Effector memory CD4-positive, alpha-beta T cell (primary cell): ENCODE data around the gene PPP2R5B.

Source experiments
- DNase-seq, 3 donors: peaks; one replicate each; pipeline ENCODE4 v3.0.0-alpha.2; 2020
- H3K27ac ChIP-seq: 2 replicates; pipeline ENCODE4 v1.7.0; 2013; ENCODE audit warnings: mild to moderate bottlenecking, low read length, moderate library complexity; ENCODE audit not compliant: insufficient read depth, poor library complexity, severe bottlenecking
- H3K27me3 ChIP-seq: replicated peaks from 2 replicates; pipeline ENCODE4 v1.7.0; 2013; ENCODE audit warnings: mild to moderate bottlenecking, low read length; ENCODE audit not compliant: insufficient read depth, control insufficient read depth, poor library complexity, severe bottlenecking
- H3K36me3 ChIP-seq: 2 replicates; pipeline ENCODE4 v1.7.0; 2013; ENCODE audit warnings: mild to moderate bottlenecking, low read length, moderate library complexity; ENCODE audit not compliant: control insufficient read depth, insufficient read depth
- H3K4me1 ChIP-seq: 2 replicates; pipeline ENCODE4 v1.7.0; 2013; ENCODE audit warnings: low read length, mild to moderate bottlenecking; ENCODE audit not compliant: control insufficient read depth, insufficient read depth, poor library complexity, severe bottlenecking
- H3K4me3 ChIP-seq: 2 replicates; pipeline ENCODE4 v1.7.0; 2013; ENCODE audit warnings: low read length, low read depth, mild to moderate bottlenecking; ENCODE audit not compliant: insufficient read depth, poor library complexity, severe bottlenecking
- H3K9me3 ChIP-seq: 2 replicates; pipeline ENCODE4 v1.7.0; 2013; ENCODE audit warnings: mild to moderate bottlenecking, low read length, moderate library complexity; ENCODE audit not compliant: control insufficient read depth

The PPP2R5B gene

DNA sequence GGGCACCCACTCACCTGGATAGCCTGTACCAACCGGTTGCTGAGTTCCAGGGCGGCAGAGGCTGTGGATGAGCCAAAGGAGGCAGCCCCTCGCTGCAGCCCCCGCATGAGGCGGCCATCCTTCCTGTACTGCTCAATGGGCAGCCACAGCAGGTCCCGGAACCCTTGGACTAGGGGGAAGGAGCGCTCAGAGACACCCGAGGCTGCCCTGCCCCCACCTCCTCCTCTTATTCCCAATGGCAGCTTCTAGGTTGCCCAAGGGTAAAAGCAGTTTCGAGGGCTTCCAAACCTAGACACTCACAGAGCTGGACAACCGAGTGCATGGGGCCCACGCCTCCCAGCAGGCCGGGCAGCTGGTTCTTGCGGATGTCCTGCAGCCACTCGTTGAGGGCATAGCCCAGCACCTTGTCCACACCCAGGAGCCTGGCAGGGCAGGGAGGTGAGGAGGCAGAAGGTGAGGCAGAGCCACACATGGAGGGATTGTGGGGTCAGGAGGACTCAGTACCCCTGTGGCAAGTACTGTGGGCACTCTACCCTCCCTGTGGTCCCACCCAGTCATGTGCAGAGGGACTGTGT, 28.0 kb upstream of the PPP2R5B start:
- Histone ChIP-seq H3K9me3 (no peaks in the 10 kb centered on the region), H3K27ac (no peak overlapping the region), H3K27me3 (no peaks in the 10 kb centered on the region), H3K4me3 (no peak overlapping the region), H3K4me1 (peaks cover 14% of the 10 kb centered on the region), H3K36me3 (peaks cover 34% of the 10 kb centered on the region)
- no peak for DNase-seq

DNA sequence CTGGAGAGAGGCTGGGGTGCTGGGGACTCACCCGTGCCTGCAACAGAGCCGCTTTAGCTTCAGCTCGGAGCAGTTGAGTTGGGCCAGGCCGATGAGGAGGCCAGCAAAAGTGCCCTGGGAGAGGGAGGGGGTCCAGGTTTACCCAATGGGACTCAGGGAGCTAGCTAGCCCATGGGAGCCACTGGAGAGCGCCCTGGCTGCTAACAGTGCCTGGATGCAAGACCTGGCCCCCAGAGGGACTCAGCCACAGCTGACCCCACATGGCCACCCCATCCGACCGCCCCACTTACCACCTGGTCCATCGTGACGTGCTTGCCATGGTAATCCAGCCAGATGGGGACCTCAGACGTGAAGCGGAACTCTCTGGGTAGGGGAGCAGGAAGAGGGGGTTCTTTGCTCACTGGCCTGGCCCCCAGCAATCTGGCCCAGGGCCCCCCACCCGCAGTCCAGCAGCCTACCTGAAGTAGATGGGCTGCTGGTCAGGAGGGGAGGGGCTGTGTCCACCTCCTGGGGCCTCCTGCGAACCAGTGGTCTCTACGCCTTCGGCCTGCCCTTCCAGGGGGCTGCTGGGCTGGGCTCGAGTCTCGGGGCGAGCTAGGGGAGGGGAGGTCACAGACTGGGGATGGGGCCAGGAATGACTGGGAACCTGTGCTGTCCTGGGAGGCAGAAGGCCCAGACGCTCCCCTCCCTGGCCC, 27.0 kb upstream of the PPP2R5B start:
- no peaks in the 10 kb centered on the region for H3K27me3 ChIP-seq
- no peak overlapping the region for H3K4me3 ChIP-seq
- H3K27ac ChIP-seq = no peak overlapping the region
- peaks cover 40% of the 10 kb centered on the region for H3K36me3 ChIP-seq
- H3K9me3 ChIP-seq = no peaks in the 10 kb centered on the region
- no peak for DNase-seq
- H3K4me1 ChIP-seq = peaks cover 14% of the 10 kb centered on the region

DNA sequence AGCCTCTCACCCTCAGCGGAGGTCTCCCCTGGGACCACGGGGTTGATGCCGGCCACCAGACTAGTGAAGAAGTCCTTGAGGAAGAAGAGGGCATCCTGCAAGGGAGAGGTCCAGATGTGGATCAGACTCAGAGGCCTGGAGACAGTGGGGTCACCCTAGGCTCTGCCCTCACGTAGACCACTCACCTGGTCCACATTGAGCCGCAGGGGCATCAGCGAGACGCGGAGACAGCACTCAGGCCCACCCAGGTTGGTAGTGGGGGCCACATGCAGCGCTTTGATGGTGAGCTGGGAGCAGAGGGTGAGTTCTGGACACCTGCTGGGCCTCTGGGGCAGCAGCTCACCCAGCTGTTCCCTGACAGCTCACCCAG, 26.4 kb upstream of the PPP2R5B start:
- H3K36me3 ChIP-seq = peaks cover 43% of the 10 kb centered on the region

DNA sequence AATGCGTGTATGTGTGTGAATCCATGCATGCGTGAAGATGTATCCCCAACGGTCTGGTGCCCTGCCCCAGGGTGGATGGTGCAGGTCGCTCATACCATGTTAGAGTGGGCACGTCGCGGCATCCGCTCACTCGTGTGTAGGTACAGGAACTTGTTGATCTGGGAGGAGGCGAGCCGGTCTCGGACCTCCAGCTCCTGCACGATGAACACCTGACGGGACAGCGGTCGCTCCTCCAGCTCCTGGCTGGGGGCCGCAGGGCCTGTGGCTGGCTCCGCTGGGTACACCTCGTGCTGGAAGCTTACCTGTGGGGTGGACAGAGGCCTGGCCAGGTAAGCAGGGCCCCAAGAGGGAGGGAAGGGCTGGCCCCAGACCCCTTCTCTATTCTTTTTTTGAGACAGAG, 25.9 kb upstream of the PPP2R5B start:
- Histone ChIP-seq H3K27me3 (no peaks in the 10 kb centered on the region), H3K4me3 (no peak overlapping the region), H3K9me3 (no peaks in the 10 kb centered on the region), H3K36me3 (peaks cover 48% of the 10 kb centered on the region), H3K27ac (no peak overlapping the region), H3K4me1 (peaks cover 14% of the 10 kb centered on the region)
- DNase-seq = no peak

More for the DNA sequence above, 26.4 kb upstream of the PPP2R5B start:
- no peak for DNase-seq
- Histone ChIP-seq H3K4me3 (no peak overlapping the region), H3K27me3 (no peaks in the 10 kb centered on the region), H3K27ac (no peak overlapping the region), H3K4me1 (peaks cover 14% of the 10 kb centered on the region), H3K9me3 (no peaks in the 10 kb centered on the region)

DNA sequence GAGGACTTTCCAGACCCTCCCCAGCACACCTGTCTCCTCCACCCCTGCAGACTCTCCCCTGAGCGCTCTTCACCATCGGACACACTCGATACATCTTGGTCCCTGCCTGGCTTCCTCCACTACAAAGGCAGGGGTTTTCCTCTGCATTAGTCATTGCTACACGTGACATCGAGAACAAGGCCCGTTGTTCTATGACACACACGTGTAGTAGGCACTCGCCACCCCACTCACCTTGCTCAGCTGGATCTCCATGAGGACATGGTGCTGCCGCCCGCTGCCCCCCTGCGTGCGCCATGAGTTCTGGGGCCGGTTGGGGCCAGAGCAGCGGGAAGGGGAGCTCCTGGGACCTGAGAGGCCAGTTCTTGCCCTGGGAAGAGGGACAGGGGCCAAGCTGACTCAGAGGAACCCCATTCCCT, 24.2 kb upstream of the PPP2R5B start:
- Histone ChIP-seq H3K9me3 (no peaks in the 10 kb centered on the region), H3K27me3 (no peaks in the 10 kb centered on the region), H3K4me1 (peaks cover 14% of the 10 kb centered on the region), H3K4me3 (no peak overlapping the region), H3K27ac (peak overlapping the region; percentile 79), H3K36me3 (peaks cover 47% of the 10 kb centered on the region)
- peak; percentile 70 to 76 (median 73) for DNase-seq

DNA sequence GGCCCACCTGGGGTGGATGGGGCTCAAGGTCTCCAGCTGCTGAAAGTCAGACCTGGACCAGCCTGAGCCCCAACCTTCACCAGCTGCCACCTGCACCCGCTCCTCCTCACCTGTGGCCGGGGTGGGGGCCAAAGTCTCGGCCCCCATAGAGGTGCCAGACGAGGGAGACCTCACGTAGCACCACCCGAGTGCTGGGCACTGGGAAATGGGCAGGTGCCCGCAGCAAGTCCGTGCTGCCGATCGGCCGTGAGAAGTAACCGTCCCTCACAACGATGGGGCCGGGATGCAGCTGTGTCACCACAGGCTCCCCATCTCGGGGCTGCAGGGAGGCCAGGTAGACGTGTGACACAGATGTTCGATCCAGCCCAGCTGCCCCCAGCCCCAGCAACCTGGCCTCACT, 23.7 kb upstream of the PPP2R5B start:
- H3K4me3 ChIP-seq = no peak overlapping the region
- peak overlapping the region; percentile 79 for H3K27ac ChIP-seq
- peaks cover 52% of the 10 kb centered on the region for H3K36me3 ChIP-seq
- H3K4me1 ChIP-seq = peaks cover 14% of the 10 kb centered on the region
- H3K27me3 ChIP-seq = no peaks in the 10 kb centered on the region
- DNase-seq = no peak
- H3K9me3 ChIP-seq = no peaks in the 10 kb centered on the region

DNA sequence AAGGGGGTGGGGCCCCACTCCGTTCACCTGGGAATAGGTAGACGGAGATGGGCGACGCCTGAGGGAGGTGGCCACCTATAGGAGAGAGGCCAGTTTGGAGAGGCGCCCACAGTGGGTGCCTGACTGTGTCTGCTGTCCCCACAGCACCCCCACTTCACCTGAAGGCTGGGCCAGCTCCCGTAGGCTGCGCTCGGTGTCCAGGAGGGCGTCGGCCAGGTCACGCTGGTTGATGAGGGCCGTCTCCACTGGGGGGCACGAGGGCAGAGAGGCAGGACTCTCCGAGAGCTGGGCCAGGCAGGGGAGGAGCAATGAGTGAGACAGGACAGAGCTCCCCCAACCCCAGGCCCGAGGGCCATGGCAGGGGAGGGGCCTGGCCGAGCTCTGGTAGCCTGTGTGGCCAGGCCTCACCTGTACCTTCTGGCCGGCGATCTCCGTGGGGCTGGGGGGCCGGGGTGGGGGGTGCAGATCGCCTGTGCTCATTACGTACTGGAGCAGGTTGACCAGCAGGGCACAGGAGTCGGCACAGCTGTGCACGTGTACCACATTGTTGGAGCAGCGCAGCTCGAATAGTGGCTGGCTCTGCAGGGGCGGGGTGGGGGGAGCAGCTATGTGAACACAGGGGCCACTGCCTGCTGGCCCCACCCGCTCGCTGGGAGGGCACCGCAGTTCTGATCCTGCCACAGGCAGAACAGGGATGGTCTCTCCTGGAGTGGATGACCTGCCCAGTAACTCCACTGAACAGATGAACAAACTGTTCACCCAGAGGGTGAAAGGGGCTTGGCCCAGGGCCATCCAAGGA, 22.2 kb upstream of the PPP2R5B start:
- Histone ChIP-seq H3K36me3 (peaks cover 59% of the 10 kb centered on the region), H3K9me3 (no peaks in the 10 kb centered on the region)
- no peak for DNase-seq

GRCh38 chr11:64903291-64903833, 21.1 kb upstream of the PPP2R5B start:
- DNase-seq = no peak
- H3K36me3 ChIP-seq = peaks cover 55% of the 10 kb centered on the region
- H3K27ac ChIP-seq = no peak overlapping the region
- H3K4me3 ChIP-seq = no peak overlapping the region
- H3K4me1 ChIP-seq = peaks cover 14% of the 10 kb centered on the region
- H3K27me3 ChIP-seq = no peaks in the 10 kb centered on the region
- H3K9me3 ChIP-seq = no peaks in the 10 kb centered on the region

More for the DNA sequence above, 22.2 kb upstream of the PPP2R5B start:
- no peak overlapping the region for H3K27ac ChIP-seq
- H3K4me3 ChIP-seq = no peak overlapping the region
- H3K4me1 ChIP-seq = peaks cover 14% of the 10 kb centered on the region
- H3K27me3 ChIP-seq = no peaks in the 10 kb centered on the region

- H3K36me3 ChIP-seq = peaks cover 74% of the 10 kb centered on the region
Observed at GRCh38 chr11:64905516-64906313, 18.8 kb upstream of the PPP2R5B start.

More at GRCh38 chr11:64905516-64906313, 18.8 kb upstream of the PPP2R5B start:
- Histone ChIP-seq H3K27me3 (no peaks in the 10 kb centered on the region), H3K27ac (no peak overlapping the region), H3K4me3 (no peak overlapping the region), H3K4me1 (peaks cover 3% of the 10 kb centered on the region), H3K9me3 (no peaks in the 10 kb centered on the region)
- DNase-seq = no peak
